ENCODE results near the gene EGFL8. TPM values are rescaled to one million over a fixed set of nuclear protein-coding genes. Genes with fewer than 3 reads are reported as not detected.

EGFL8 gene
- total RNA-seq, 1 donor from 2014 or later = 8.7 TPM

GRCh38 chr6:32214126-32214525 is 49.7 kb downstream of the EGFL8 start:
- intact Hi-C loops (cut with micrococcal nuclease) = no loop called here

GRCh38 chr6:32215617-32216016 is 51.2 kb downstream of the EGFL8 start:
- intact Hi-C loops (cut with micrococcal nuclease) = no loop called here

- intact Hi-C loops (cut with micrococcal nuclease) = no loop called here
These were observed 51.9 kb downstream of the EGFL8 start for GRCh38 chr6:32216285-32216684.

- intact Hi-C loops (cut with micrococcal nuclease) = no loop called here
These were observed 52.6 kb downstream of the EGFL8 start for GRCh38 chr6:32216998-32217397.

Other genes with a start within 250 kb of the EGFL8 start
- gene C2, start 236.9 kb upstream of the EGFL8 start, total RNA-seq = 0.64 and 1.5 TPM in 2 replicates
- not detected in 2 replicates for gene CFB, start 218.5 kb upstream of the EGFL8 start, total RNA-seq
- gene NELFE, start 205.6 kb upstream of the EGFL8 start, total RNA-seq = 75.4 and 75.8 TPM in 2 replicates
- 77.1 and 86.5 TPM in 2 replicates for gene SKIC2, start 205.4 kb upstream of the EGFL8 start, total RNA-seq
- 17.3 and 18.8 TPM in 2 replicates for gene DXO, start 192.5 kb upstream of the EGFL8 start, total RNA-seq
- gene C4A, start 182.5 kb upstream of the EGFL8 start, total RNA-seq = 3.2 and 5.2 TPM in 2 replicates
- gene C4B, start 149.8 kb upstream of the EGFL8 start, total RNA-seq = 3.5 and 4.6 TPM in 2 replicates
- 0.59 TPM in 2 replicates for gene CYP21A2, start 126.2 kb upstream of the EGFL8 start, total RNA-seq
- gene TNXB, start 55.3 kb upstream of the EGFL8 start, total RNA-seq = 5.7 and 7.6 TPM in 2 replicates
- gene ATF6B, start 36.3 kb upstream of the EGFL8 start, total RNA-seq = 121 and 125 TPM in 2 replicates
- 4.6 and 5.4 TPM in 2 replicates for gene FKBPL, start 34.3 kb upstream of the EGFL8 start, total RNA-seq
- not detected in 2 replicates for gene PRRT1, start 12.7 kb upstream of the EGFL8 start, total RNA-seq
- gene PPT2, start 10.5 kb upstream of the EGFL8 start, total RNA-seq = 9.0 and 10.7 TPM in 2 replicates
- 40.8 and 41.6 TPM in 2 replicates for gene AGPAT1, start 11.5 kb downstream of the EGFL8 start, total RNA-seq
- 41.1 and 42.9 TPM in 2 replicates for gene RNF5, start 13.8 kb downstream of the EGFL8 start, total RNA-seq
- 30.6 and 31.6 TPM in 2 replicates for gene AGER, start 19.7 kb downstream of the EGFL8 start, total RNA-seq
- 82.6 and 84.4 TPM in 2 replicates for gene PBX2, start 25.6 kb downstream of the EGFL8 start, total RNA-seq
- 245 and 258 TPM in 2 replicates for gene GPSM3, start 28.0 kb downstream of the EGFL8 start, total RNA-seq
- gene NOTCH4, start 59.5 kb downstream of the EGFL8 start, total RNA-seq = 0.16 and 0.18 TPM in 2 replicates
- gene TSBP1, start 207.3 kb downstream of the EGFL8 start, total RNA-seq = not detected in 2 replicates
- gene BTNL2, start 242.6 kb downstream of the EGFL8 start, total RNA-seq = not detected in 2 replicates